Sciatic nerve (tissue), 2 donors: ENCODE data around the gene BICRA. TPM values are rescaled to one million over a fixed set of nuclear protein-coding genes. Genes with fewer than 3 reads are reported as not detected.
"Not testable (repeated sequence)": the region's sequence is repeated elsewhere in the genome, so short reads cannot be mapped to it uniquely, and the experiment has no call there.

ENCODE experiments used
- ATAC-seq: fragments of 200-7000 bp; cut with Tn5 transposase; one replicate; pipeline ENCODE4 v1.9.1; 2020; ENCODE audit warnings: mild to moderate bottlenecking, moderate library complexity
- DNase-seq: peaks from one replicate; pipeline ENCODE4 v3.0.0-alpha.2; 2020; ENCODE audit warnings: low spot score
- intact Hi-C: fragments of 100-400 bp; cut with DNase I; formaldehyde crosslinking; loops from one replicate; pipeline ENCODE4 v1.14.2; 2022
- total RNA-seq: library from RNA; stranded (reverse); fragmentation: NEBNext Ultra II Directional; extraction: Animal tissue kit (Norgen Biotek cat#: 25700); gene quantifications from one replicate; pipeline ENCODE4 v1.2.1, GENCODE V29; 2021
- donor health status: DM: no; HTN: no; CAD: no.
- donor health status: DM: no; HTN: no; CAD: no.

The BICRA gene
- total RNA-seq, 1 donor from 2014 or later = 23.9 TPM

- intact Hi-C loops = no loop called here
- ATAC-seq (no peak), DNase-seq (no peak)
These were observed 92.2 kb downstream of the BICRA start for GRCh38 chr19:47700934-47701716.

GRCh38 chr19:47701717-47702552, 93.0 kb downstream of the BICRA start:
- no peak for DNase-seq
- intact Hi-C loops = no loop called here
- no peak for ATAC-seq

GRCh38 chr19:47702671-47703070, 93.7 kb downstream of the BICRA start:
- DNase-seq = no peak
- no peak for ATAC-seq
- intact Hi-C loops = no loop called here

GRCh38 chr19:47703301-47703700, 94.4 kb downstream of the BICRA start:
- no peak for ATAC-seq
- no peak for DNase-seq
- intact Hi-C loops = no loop called here

GRCh38 chr19:47704024-47704423, 95.1 kb downstream of the BICRA start:
- intact Hi-C loops = no loop called here
- ATAC-seq (no peak), DNase-seq (no peak)

GRCh38 chr19:47704656-47705055, 95.7 kb downstream of the BICRA start:
- ATAC-seq = no peak
- DNase-seq = no peak
- intact Hi-C loops = no loop called here

- intact Hi-C loops = no loop called here
- ATAC-seq (peak; percentile 81), DNase-seq (peak; percentile 81)
These were observed 98.4 kb downstream of the BICRA start for GRCh38 chr19:47707135-47707925.

- intact Hi-C loops = loop anchor here (2.0 to 10.0 kb wide), 2 partner anchors 31 to 73 kb away; no protein-coding TSS in a partner anchor
- DNase-seq (no peak), ATAC-seq (no peak)
These were observed 102.8 kb downstream of the BICRA start for GRCh38 chr19:47711652-47712242.

GRCh38 chr19:47713046-47714021, 104.4 kb downstream of the BICRA start, which contains the start of gene EHD2:
TSS of gene EHD2 (plus strand) at chr19:47713422. CDS start at chr19:47716613, 3,191 bp downstream.
- intact Hi-C loops = loop anchor here (2.0 to 10.0 kb wide), 2 partner anchors 29 to 71 kb away; no protein-coding TSS in a partner anchor
- peak; percentile 95 for ATAC-seq
- peak; percentile 88 for DNase-seq

GRCh38 chr19:47714339-47714738, 105.4 kb downstream of the BICRA start:
- intact Hi-C loops = loop anchor here (10.0 kb wide), 1 partner anchor 70 kb away; no protein-coding TSS in a partner anchor
- ATAC-seq (no peak), DNase-seq (no peak)

- intact Hi-C loops = loop anchor here (10.0 kb wide), 1 partner anchor 70 kb away; no protein-coding TSS in a partner anchor
- DNase-seq, ATAC-seq: not testable (repeated sequence)
These were observed 105.9 kb downstream of the BICRA start for GRCh38 chr19:47714855-47715254.

GRCh38 chr19:47716270-47716937, 107.5 kb downstream of the BICRA start:
- DNase-seq = no peak
- ATAC-seq = no peak
- intact Hi-C loops = loop anchor here (10.0 kb wide), 1 partner anchor 68 kb away; no protein-coding TSS in a partner anchor

GRCh38 chr19:47718415-47719046, 109.6 kb downstream of the BICRA start:
- not testable (repeated sequence) for DNase-seq, ATAC-seq
- intact Hi-C loops = loop anchor here (10.0 kb wide), 1 partner anchor 66 kb away; no protein-coding TSS in a partner anchor

- ATAC-seq = peak; percentile 90
- DNase-seq = peak; percentile 90
- intact Hi-C loops = loop anchor here (10.0 kb wide), 1 partner anchor 66 kb away; no protein-coding TSS in a partner anchor
These were observed 110.3 kb downstream of the BICRA start for GRCh38 chr19:47719047-47719859.

GRCh38 chr19:47720669-47721422, 111.9 kb downstream of the BICRA start:
- DNase-seq (no peak), ATAC-seq (no peak)
- intact Hi-C loops = loop anchor here (5.0 kb wide), 1 partner anchor 1151 kb away; the partner anchor contains the start of gene PPP1R15A
